ENCODE data around the gene NTN1.

Gene NTN1

GRCh38 chr17:9037736-9038135, 16.4 kb downstream of the NTN1 start:
- no peak for DNase-seq (ENCODE audit: low read depth in 2 of 2)

- DNase-seq (ENCODE audit: low read depth in 2 of 2): no peak
Measured at GRCh38 chr17:9038380-9038779, 17.1 kb downstream of the NTN1 start.

GRCh38 chr17:9044772-9045463, 23.6 kb downstream of the NTN1 start:
- DNase-seq (ENCODE audit: low read depth in 2 of 2): no peak

GRCh38 chr17:9050801-9051401, 29.6 kb downstream of the NTN1 start:
- no peak for DNase-seq (ENCODE audit: low read depth in 2 of 2)

GRCh38 chr17:9051561-9051960, 30.3 kb downstream of the NTN1 start:
- DNase-seq (ENCODE audit: low read depth in 2 of 2): no peak

GRCh38 chr17:9052921-9053320, 31.6 kb downstream of the NTN1 start:
- DNase-seq (ENCODE audit: low read depth in 2 of 2): no peak

- DNase-seq (ENCODE audit: low read depth in 2 of 2): no peak
Measured at GRCh38 chr17:9053406-9053805, 32.1 kb downstream of the NTN1 start.

- DNase-seq (ENCODE audit: low read depth in 2 of 2): no peak
Measured at GRCh38 chr17:9054126-9054975, 33.0 kb downstream of the NTN1 start.

GRCh38 chr17:9055281-9055680, 34.0 kb downstream of the NTN1 start:
- no peak for DNase-seq (ENCODE audit: low read depth in 2 of 2)

- DNase-seq (ENCODE audit: low read depth in 2 of 2): no peak
Measured at GRCh38 chr17:9056566-9056965, 35.3 kb downstream of the NTN1 start.

- no peak for DNase-seq (ENCODE audit: low read depth in 2 of 2)
Measured at GRCh38 chr17:9057310-9057709, 36.0 kb downstream of the NTN1 start.

GRCh38 chr17:9062399-9062902, 41.1 kb downstream of the NTN1 start:
- no peak for DNase-seq (ENCODE audit: low read depth in 2 of 2)

- DNase-seq (ENCODE audit: low read depth in 2 of 2): no peak
Measured at GRCh38 chr17:9064311-9064834, 43.1 kb downstream of the NTN1 start.

- no peak for DNase-seq (ENCODE audit: low read depth in 2 of 2)
Measured at GRCh38 chr17:9071016-9071415, 49.7 kb downstream of the NTN1 start.

- DNase-seq (ENCODE audit: low read depth in 2 of 2): no peak
Measured at GRCh38 chr17:9071811-9072498, 50.6 kb downstream of the NTN1 start.

- no peak for DNase-seq (ENCODE audit: low read depth in 2 of 2)
Measured at GRCh38 chr17:9072696-9073339, 51.5 kb downstream of the NTN1 start.

- DNase-seq (ENCODE audit: low read depth in 2 of 2): no peak
Measured at GRCh38 chr17:9074131-9074530, 52.8 kb downstream of the NTN1 start.

- no peak for DNase-seq (ENCODE audit: low read depth in 2 of 2)
Measured at GRCh38 chr17:9079461-9080103, 58.3 kb downstream of the NTN1 start.

- no peak for DNase-seq (ENCODE audit: low read depth in 2 of 2)
Measured at GRCh38 chr17:9080296-9080914, 59.1 kb downstream of the NTN1 start.

GRCh38 chr17:9080983-9081382, 59.7 kb downstream of the NTN1 start:
- DNase-seq (ENCODE audit: low read depth in 2 of 2): no peak
